ENCODE results near the gene MAP10.

DNA sequence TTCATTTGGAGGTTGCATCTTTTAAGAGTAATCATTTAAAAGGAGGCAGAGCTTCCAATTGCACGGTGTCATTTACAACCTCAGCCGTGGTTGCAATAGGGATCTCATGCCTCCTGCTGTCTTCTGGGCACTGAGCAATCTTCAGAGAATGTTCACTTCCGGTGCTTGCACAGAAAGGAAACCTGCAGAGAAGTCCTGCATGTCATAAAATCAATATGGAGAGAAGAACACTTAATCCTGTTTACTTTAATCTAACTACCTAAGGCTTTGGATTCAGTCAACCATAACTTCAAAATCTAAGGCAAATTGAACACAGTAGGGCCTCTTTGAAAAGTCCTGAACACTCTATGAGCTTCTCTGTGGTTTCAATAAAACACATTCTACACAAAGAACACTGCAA lies 11.3 kb upstream of the MAP10 start:
- TF ChIP-seq, protein P1, sequence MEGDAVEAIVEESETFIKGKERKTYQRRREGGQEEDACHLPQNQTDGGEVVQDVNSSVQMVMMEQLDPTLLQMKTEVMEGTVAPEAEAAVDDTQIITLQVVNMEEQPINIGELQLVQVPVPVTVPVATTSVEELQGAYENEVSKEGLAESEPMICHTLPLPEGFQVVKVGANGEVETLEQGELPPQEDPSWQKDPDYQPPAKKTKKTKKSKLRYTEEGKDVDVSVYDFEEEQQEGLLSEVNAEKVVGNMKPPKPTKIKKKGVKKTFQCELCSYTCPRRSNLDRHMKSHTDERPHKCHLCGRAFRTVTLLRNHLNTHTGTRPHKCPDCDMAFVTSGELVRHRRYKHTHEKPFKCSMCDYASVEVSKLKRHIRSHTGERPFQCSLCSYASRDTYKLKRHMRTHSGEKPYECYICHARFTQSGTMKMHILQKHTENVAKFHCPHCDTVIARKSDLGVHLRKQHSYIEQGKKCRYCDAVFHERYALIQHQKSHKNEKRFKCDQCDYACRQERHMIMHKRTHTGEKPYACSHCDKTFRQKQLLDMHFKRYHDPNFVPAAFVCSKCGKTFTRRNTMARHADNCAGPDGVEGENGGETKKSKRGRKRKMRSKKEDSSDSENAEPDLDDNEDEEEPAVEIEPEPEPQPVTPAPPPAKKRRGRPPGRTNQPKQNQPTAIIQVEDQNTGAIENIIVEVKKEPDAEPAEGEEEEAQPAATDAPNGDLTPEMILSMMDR (IDR thresholded peaks at IDR 0.05 in 8 of 11, conservative IDR thresholded peaks at IDR 0.05 in 3 of 11), result peak in 1 of 11 experiments; percentile 6
- TF ChIP-seq POLR2A (IDR thresholded peaks at IDR 0.05) (no peak), POLR2AphosphoS5 (IDR thresholded peaks at IDR 0.05) (no peak)
